HepG2 (cell line): ENCODE data around the gene TEDC1. TPM values are rescaled to one million over a fixed set of nuclear protein-coding genes. Genes with fewer than 3 reads are reported as not detected.

Source experiments
- ATRX ChIP-seq: sonication (generic); formaldehyde crosslinking; IDR thresholded peaks from 2 replicates; pipeline ENCODE4 v1.4.0; 2020; ENCODE audit warnings: missing genetic modification reagents, borderline replicate concordance
- CC2D1A ChIP-seq: sonication (generic); formaldehyde crosslinking; IDR thresholded peaks from 2 replicates; pipeline ENCODE4 v1.8.1; 2023; ENCODE audit warnings: mild to moderate bottlenecking, missing genetic modification reagents
- ELF1 ChIP-seq: sonication (generic); formaldehyde crosslinking; IDR thresholded peaks from 2 replicates; pipeline ENCODE4 v1.4.0; 2020; ENCODE audit warnings: missing genetic modification reagents
- HMG20A ChIP-seq: IDR thresholded peaks from 2 replicates; pipeline ENCODE4 v1.6.1; 2016; ENCODE audit warnings: borderline replicate concordance
- KDM2A ChIP-seq: sonication (generic); formaldehyde crosslinking; IDR thresholded peaks from 2 replicates; pipeline ENCODE4 v1.4.0; 2020; ENCODE audit warnings: low read depth, missing genetic modification reagents, borderline replicate concordance
- MTA3 ChIP-seq: sonication (generic); formaldehyde crosslinking; IDR thresholded peaks from 2 replicates; pipeline ENCODE4 v1.4.0; 2020; ENCODE audit warnings: missing genetic modification reagents
- MTF2 ChIP-seq: sonication (generic); formaldehyde crosslinking; IDR thresholded peaks from 2 replicates; pipeline ENCODE4 v1.5.0; 2020; ENCODE audit warnings: missing genetic modification reagents, borderline replicate concordance
- PCBP2 ChIP-seq: fragments of 200-400 bp; formaldehyde crosslinking; optimal IDR thresholded peaks from 2 replicates; pipeline ENCODE3; 2018; ENCODE audit warnings: low read length, low read depth; ENCODE audit not compliant: poor library complexity, severe bottlenecking
- PHF21A ChIP-seq: sonication (generic); formaldehyde crosslinking; IDR thresholded peaks from 2 replicates; pipeline ENCODE4 v1.5.0; 2020; ENCODE audit warnings: mild to moderate bottlenecking, missing genetic modification reagents
- RARA ChIP-seq: IDR thresholded peaks from 2 replicates; pipeline ENCODE4 v1.6.1; 2016; ENCODE audit warnings: missing genetic modification reagents, missing compliant biosample characterization
- SKI ChIP-seq: fragments of 450-650 bp; IDR thresholded peaks from one replicate; pipeline ENCODE4 v1.6.1; 2018; ENCODE audit warnings: mild to moderate bottlenecking; ENCODE audit not compliant: partially characterized antibody
- ZFP41 ChIP-seq: sonication (generic); formaldehyde crosslinking; IDR thresholded peaks from 2 replicates; pipeline ENCODE4 v1.4.0; 2020; ENCODE audit warnings: mild to moderate bottlenecking, missing genetic modification reagents, borderline replicate concordance
- ZSCAN31 ChIP-seq: sonication (generic); formaldehyde crosslinking; IDR thresholded peaks from 2 replicates; pipeline ENCODE4 v1.5.0; 2020; ENCODE audit warnings: low read depth, mild to moderate bottlenecking, missing genetic modification reagents
- polyA plus RNA-seq, 8 experiments: library from polyadenylated mRNA; depleted of rRNA in 3 of 8; stranded (reverse) in 7 of 8; unstranded in 1 of 8; fragments of >200 nt; fragmentation: Illumina TruSeq in 4 of 8; extraction: Trizol in 4 of 8; gene quantifications; 2 replicates each; pipeline versions ENCODE4 v1.2.1 to v1.2.3, GENCODE V29; 2011 to 2016; ENCODE audit warnings: low read depth in 4 of 8, missing spikeins in 1 of 8, mixed read lengths in 1 of 8; ENCODE audit not compliant: insufficient read depth in 1 of 8
- total RNA-seq, 5 experiments: library from RNA; depleted of rRNA; stranded (reverse); fragments of >200 nt; fragmentation: Illumina TruSeq; extraction: Trizol; gene quantifications; 2 replicates each; pipeline ENCODE4 v1.2.3, GENCODE V29; 2016; ENCODE audit warnings: low read depth in 1 of 5
- TF ChIP-seq, protein P1 (sequence below): IDR thresholded peaks from 2 replicates; pipeline ENCODE4 v1.6.1; 2016
- TF ChIP-seq, protein P2 (sequence below): IDR thresholded peaks from 2 replicates; pipeline ENCODE4 v1.6.1; 2016; ENCODE audit warnings: low read depth, control low read depth
- TF ChIP-seq, protein P3 (sequence below): sonication (generic); formaldehyde crosslinking; conservative IDR thresholded peaks from 2 replicates; pipeline ENCODE4 v1.8.0; 2022; ENCODE audit warnings: mild to moderate bottlenecking, moderate library complexity, missing genetic modification reagents
- TF ChIP-seq, protein P4 (sequence below): sonication (generic); formaldehyde crosslinking; IDR thresholded peaks from 2 replicates; pipeline ENCODE4 v1.8.0; 2022; ENCODE audit warnings: missing genetic modification reagents, mild to moderate bottlenecking, moderate library complexity, borderline replicate concordance
- TF ChIP-seq, protein P5 (sequence below): fragments of 450-650 bp; IDR thresholded peaks from 2 replicates; pipeline ENCODE4 v1.6.1; 2017; ENCODE audit warnings: mild to moderate bottlenecking

The TEDC1 gene
- total and polyA plus RNA-seq, 2 of the 13 experiments (the other 11 are each of a cell fraction or from before 2014, with no cell fraction given): 5.7 to 27.4 TPM

DNA sequence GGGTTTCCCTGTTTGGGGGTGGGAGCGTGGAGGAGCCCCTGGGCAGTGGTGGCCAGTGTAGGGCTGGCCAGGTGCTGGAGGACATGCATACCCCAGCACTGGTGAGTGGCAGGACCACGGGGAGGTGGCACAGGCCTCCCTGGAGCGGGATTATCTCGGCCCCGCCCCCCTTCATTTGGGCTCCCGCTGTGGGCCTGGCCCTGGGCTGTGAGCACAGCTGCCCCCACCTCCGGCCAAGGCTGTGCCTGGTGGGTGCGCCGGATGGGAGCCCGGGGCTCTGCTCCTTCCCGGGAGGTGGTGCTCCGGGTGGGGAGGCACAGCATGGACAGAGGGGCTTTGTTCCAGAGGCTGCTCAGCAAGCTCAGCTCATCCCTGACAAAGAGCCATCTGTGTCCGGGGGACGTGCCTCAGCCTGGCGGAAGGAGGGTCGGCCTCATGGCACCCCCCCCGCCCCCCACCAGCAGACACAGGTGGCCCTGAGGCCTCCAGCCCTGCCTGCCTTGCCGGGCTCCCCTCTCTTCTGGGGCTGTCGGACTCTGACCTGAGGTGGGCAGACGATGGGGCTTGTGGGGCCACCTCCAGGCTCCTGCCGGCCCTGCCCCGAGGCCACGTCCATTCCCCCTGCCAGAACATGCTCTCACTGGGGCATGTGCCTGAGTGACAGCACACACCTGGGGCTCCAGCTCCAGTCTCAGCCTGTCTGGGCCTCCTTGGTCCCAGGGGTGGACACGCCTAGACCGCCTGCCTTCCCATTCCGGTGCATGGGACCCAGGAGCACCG, 8.4 kb downstream of the TEDC1 start (continued):
- TF ChIP-seq SKI (peak; percentile 24), PHF21A (CRISPR knock-in tag) (peak; percentile 97), ELF1 (CRISPR knock-in tag) (peak; percentile 74), PCBP2 (no peak), CC2D1A (no peak), MTF2 (no peak), RARA (0 out of 2 replicates have a peak, but pooled peaks have one; percentile 42), ATRX (CRISPR knock-in tag) (no peak), HMG20A (CRISPR knock-in tag) (no peak; the same call in 1 of the 2 replicates), ZSCAN31 (CRISPR knock-in tag) (peak; percentile 60), KDM2A (CRISPR knock-in tag) (peak; percentile 44; the same call in 1 of the 2 replicates), ZFP41 (no peak; the same call in 1 of the 2 replicates), MTA3 (CRISPR knock-in tag) (no peak)
- TF ChIP-seq, protein P1, sequence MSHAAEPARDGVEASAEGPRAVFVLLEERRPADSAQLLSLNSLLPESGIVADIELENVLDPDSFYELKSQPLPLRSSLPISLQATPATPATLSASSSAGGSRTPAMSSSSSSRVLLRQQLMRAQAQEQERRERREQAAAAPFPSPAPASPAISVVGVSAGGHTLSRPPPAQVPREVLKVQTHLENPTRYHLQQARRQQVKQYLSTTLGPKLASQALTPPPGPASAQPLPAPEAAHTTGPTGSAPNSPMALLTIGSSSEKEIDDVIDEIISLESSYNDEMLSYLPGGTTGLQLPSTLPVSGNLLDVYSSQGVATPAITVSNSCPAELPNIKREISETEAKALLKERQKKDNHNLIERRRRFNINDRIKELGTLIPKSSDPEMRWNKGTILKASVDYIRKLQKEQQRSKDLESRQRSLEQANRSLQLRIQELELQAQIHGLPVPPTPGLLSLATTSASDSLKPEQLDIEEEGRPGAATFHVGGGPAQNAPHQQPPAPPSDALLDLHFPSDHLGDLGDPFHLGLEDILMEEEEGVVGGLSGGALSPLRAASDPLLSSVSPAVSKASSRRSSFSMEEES (CRISPR knock-in tag): no peak
- TF ChIP-seq, protein P2, sequence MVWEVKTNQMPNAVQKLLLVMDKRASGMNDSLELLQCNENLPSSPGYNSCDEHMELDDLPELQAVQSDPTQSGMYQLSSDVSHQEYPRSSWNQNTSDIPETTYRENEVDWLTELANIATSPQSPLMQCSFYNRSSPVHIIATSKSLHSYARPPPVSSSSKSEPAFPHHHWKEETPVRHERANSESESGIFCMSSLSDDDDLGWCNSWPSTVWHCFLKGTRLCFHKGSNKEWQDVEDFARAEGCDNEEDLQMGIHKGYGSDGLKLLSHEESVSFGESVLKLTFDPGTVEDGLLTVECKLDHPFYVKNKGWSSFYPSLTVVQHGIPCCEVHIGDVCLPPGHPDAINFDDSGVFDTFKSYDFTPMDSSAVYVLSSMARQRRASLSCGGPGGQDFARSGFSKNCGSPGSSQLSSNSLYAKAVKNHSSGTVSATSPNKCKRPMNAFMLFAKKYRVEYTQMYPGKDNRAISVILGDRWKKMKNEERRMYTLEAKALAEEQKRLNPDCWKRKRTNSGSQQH (CRISPR knock-in tag): no peak
- TF ChIP-seq, protein P3, sequence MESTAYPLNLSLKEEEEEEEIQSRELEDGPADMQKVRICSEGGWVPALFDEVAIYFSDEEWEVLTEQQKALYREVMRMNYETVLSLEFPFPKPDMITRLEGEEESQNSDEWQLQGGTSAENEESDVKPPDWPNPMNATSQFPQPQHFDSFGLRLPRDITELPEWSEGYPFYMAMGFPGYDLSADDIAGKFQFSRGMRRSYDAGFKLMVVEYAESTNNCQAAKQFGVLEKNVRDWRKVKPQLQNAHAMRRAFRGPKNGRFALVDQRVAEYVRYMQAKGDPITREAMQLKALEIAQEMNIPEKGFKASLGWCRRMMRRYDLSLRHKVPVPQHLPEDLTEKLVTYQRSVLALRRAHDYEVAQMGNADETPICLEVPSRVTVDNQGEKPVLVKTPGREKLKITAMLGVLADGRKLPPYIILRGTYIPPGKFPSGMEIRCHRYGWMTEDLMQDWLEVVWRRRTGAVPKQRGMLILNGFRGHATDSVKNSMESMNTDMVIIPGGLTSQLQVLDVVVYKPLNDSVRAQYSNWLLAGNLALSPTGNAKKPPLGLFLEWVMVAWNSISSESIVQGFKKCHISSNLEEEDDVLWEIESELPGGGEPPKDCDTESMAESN (CRISPR knock-in tag): peak; percentile 85
- TF ChIP-seq, protein P4, sequence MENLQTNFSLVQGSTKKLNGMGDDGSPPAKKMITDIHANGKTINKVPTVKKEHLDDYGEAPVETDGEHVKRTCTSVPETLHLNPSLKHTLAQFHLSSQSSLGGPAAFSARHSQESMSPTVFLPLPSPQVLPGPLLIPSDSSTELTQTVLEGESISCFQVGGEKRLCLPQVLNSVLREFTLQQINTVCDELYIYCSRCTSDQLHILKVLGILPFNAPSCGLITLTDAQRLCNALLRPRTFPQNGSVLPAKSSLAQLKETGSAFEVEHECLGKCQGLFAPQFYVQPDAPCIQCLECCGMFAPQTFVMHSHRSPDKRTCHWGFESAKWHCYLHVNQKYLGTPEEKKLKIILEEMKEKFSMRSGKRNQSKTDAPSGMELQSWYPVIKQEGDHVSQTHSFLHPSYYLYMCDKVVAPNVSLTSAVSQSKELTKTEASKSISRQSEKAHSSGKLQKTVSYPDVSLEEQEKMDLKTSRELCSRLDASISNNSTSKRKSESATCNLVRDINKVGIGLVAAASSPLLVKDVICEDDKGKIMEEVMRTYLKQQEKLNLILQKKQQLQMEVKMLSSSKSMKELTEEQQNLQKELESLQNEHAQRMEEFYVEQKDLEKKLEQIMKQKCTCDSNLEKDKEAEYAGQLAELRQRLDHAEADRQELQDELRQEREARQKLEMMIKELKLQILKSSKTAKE: peak; percentile 93
- TF ChIP-seq, protein P5, sequence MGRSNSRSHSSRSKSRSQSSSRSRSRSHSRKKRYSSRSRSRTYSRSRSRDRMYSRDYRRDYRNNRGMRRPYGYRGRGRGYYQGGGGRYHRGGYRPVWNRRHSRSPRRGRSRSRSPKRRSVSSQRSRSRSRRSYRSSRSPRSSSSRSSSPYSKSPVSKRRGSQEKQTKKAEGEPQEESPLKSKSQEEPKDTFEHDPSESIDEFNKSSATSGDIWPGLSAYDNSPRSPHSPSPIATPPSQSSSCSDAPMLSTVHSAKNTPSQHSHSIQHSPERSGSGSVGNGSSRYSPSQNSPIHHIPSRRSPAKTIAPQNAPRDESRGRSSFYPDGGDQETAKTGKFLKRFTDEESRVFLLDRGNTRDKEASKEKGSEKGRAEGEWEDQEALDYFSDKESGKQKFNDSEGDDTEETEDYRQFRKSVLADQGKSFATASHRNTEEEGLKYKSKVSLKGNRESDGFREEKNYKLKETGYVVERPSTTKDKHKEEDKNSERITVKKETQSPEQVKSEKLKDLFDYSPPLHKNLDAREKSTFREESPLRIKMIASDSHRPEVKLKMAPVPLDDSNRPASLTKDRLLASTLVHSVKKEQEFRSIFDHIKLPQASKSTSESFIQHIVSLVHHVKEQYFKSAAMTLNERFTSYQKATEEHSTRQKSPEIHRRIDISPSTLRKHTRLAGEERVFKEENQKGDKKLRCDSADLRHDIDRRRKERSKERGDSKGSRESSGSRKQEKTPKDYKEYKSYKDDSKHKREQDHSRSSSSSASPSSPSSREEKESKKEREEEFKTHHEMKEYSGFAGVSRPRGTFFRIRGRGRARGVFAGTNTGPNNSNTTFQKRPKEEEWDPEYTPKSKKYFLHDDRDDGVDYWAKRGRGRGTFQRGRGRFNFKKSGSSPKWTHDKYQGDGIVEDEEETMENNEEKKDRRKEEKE: no peak
